CD14-positive monocyte (primary cell): ENCODE measurements around the gene PRKCA. TPM values are rescaled to one million over a fixed set of nuclear protein-coding genes. Genes with fewer than 3 reads are reported as not detected.

ENCODE experiments used
- DNase-seq, 3 donors: peaks; one replicate each; pipeline ENCODE4 v3.0.0-alpha.2; 2011 to 2022
- H2AFZ ChIP-seq: 2 replicates; pipeline ENCODE4 v1.6.0; 2012; ENCODE audit warnings: mild to moderate bottlenecking, low read depth, low read length, inconsistent platforms; ENCODE audit not compliant: insufficient read depth, poor library complexity, severe bottlenecking
- H3K27ac ChIP-seq, 2 donors: 1 replicate in 1 of 2; 2 replicates in 1 of 2; pipeline ENCODE4 v1.5.1; 2012 to 2013; ENCODE audit warnings: low read length in 2 of 2, control low read depth in 1 of 2, inconsistent platforms in 1 of 2, low read depth in 1 of 2, mild to moderate bottlenecking in 1 of 2
- H3K27me3 ChIP-seq, 2 donors: one replicate each; pipeline versions ENCODE4 v1.6.0 to v1.6.1; 2011 to 2013; ENCODE audit warnings: low read length in 2 of 2; ENCODE audit not compliant: control insufficient read depth in 2 of 2, insufficient read depth in 2 of 2
- H3K36me3 ChIP-seq, 2 donors: replicated peaks in 1 of 2; 1 replicate in 1 of 2; 2 replicates in 1 of 2; pipeline versions ENCODE4 v1.5.1 to v1.6.1; 2012 to 2013; ENCODE audit warnings: low read length in 2 of 2, control low read depth in 1 of 2, inconsistent platforms in 1 of 2, mild to moderate bottlenecking in 1 of 2; ENCODE audit not compliant: insufficient read depth in 2 of 2, control insufficient read depth in 1 of 2
- H3K4me1 ChIP-seq, 2 donors: 1 replicate in 1 of 2; 2 replicates in 1 of 2; pipeline versions ENCODE4 v1.5.1 to v1.6.1; 2012 to 2013; ENCODE audit warnings: low read length in 2 of 2, control low read depth in 1 of 2, inconsistent platforms in 1 of 2, mild to moderate bottlenecking in 1 of 2, moderate library complexity in 1 of 2; ENCODE audit not compliant: insufficient read depth in 2 of 2, control insufficient read depth in 1 of 2
- H3K4me2 ChIP-seq: replicated peaks from 2 replicates; pipeline ENCODE3; 2012; ENCODE audit warnings: low read length, moderate library complexity, mild to moderate bottlenecking; ENCODE audit not compliant: poor library complexity, severe bottlenecking; ENCODE audit errors: extremely low read depth
- H3K4me3 ChIP-seq, 3 experiments: fragments of 200-600 bp in 1 of 3; sonication (generic) in 1 of 3; replicated peaks in 1 of 3; 1 replicate in 2 of 3; 2 replicates in 1 of 3; pipeline ENCODE4 v1.5.1; 2011 to 2013; ENCODE audit warnings: low read length in 3 of 3, mild to moderate bottlenecking in 3 of 3, control low read depth in 2 of 3, low read depth in 2 of 3, inconsistent platforms in 1 of 3, moderate library complexity in 1 of 3
- H3K79me2 ChIP-seq: 2 replicates; pipeline ENCODE4 v1.6.0; 2012; ENCODE audit warnings: mild to moderate bottlenecking, control low read depth, inconsistent platforms, low read length, moderate library complexity; ENCODE audit not compliant: insufficient read depth
- H3K9ac ChIP-seq: 2 replicates; pipeline ENCODE4 v1.6.0; 2017; ENCODE audit warnings: low read length, mild to moderate bottlenecking; ENCODE audit not compliant: insufficient read depth, poor library complexity, severe bottlenecking
- H3K9me3 ChIP-seq, 2 donors: replicated peaks in 1 of 2; 1 replicate in 1 of 2; 2 replicates in 1 of 2; pipeline versions ENCODE4 v1.5.1 to v1.6.1; 2012 to 2013; ENCODE audit warnings: low read length in 2 of 2, control low read depth in 1 of 2; ENCODE audit not compliant: control insufficient read depth in 1 of 2, insufficient read depth in 1 of 2
- H4K20me1 ChIP-seq: 2 replicates; pipeline ENCODE4 v1.6.0; 2012; ENCODE audit warnings: mild to moderate bottlenecking, low read length, control low read depth, moderate library complexity; ENCODE audit not compliant: insufficient read depth
- H3K27ac Mint-ChIP-seq, 7 donors: one replicate each; pipeline ENCODE4 v1.8.0; 2020; ENCODE audit warnings: mild to moderate bottlenecking in 7 of 7, mixed read lengths in 7 of 7, moderate library complexity in 6 of 7, inconsistent platforms in 2 of 7
- H3K27me3 Mint-ChIP-seq, 3 donors: one replicate each; pipeline ENCODE4 v1.8.0; 2021 to 2022; ENCODE audit warnings: low read depth in 3 of 3, mild to moderate bottlenecking in 3 of 3, mixed read lengths in 3 of 3, moderate library complexity in 3 of 3, inconsistent platforms in 1 of 3
- H3K36me3 Mint-ChIP-seq, 2 donors: one replicate each; pipeline ENCODE4 v1.8.0; 2020; ENCODE audit warnings: mixed read lengths in 2 of 2, inconsistent platforms in 1 of 2, mild to moderate bottlenecking in 1 of 2
- H3K4me1 Mint-ChIP-seq: one replicate; pipeline ENCODE4 v1.8.0; 2020; ENCODE audit warnings: mild to moderate bottlenecking, mixed read lengths
- H3K4me3 Mint-ChIP-seq, 2 donors: one replicate each; pipeline ENCODE4 v1.8.0; 2020; ENCODE audit warnings: mild to moderate bottlenecking in 2 of 2, mixed read lengths in 2 of 2, moderate library complexity in 1 of 2
- H3K9me3 Mint-ChIP-seq, 7 donors: one replicate each; pipeline ENCODE4 v1.8.0; 2020 to 2022; ENCODE audit warnings: mixed read lengths in 7 of 7, mild to moderate bottlenecking in 6 of 7, moderate library complexity in 6 of 7, inconsistent platforms in 2 of 7
- WGBS: methylation state at CpG from one replicate; pipeline ENCODE4 v1.1.5; 2013; ENCODE audit warnings: missing lambda C conversion rate; ENCODE audit not compliant: insufficient coverage; 5-methylcytosine and 5-hydroxymethylcytosine counted together
- intact Hi-C, 2 donors: fragments of 100-400 bp; cut with micrococcal nuclease; formaldehyde crosslinking; loops; one replicate each; pipeline versions ENCODE4 v1.15.0 to v1.15.1; 2023
- polyA plus RNA-seq, 3 donors: library from polyadenylated mRNA; depleted of rRNA in 1 of 3; unstranded in 2 of 3; stranded (reverse) in 1 of 3; fragments of 300-500 nt in 2 of 3; fragments of >200 nt in 1 of 3; fragmentation: Illumina TruSeq in 2 of 3; gene quantifications; 1 replicate in 2 of 3; 2 replicates in 1 of 3; pipeline ENCODE4 v1.2.3, GENCODE V29; 2012 to 2021
- TF ChIP-seq, protein P1 (sequence below): fragments of 200-600 bp; IDR thresholded peaks from one replicate; pipeline ENCODE4 v1.8.0; 2022; ENCODE audit warnings: antibody characterized with exemption, mild to moderate bottlenecking

The PRKCA gene
- polyA plus RNA-seq, 3 donors: 0.22 to 7.1 (median 0.30) TPM

DNA sequence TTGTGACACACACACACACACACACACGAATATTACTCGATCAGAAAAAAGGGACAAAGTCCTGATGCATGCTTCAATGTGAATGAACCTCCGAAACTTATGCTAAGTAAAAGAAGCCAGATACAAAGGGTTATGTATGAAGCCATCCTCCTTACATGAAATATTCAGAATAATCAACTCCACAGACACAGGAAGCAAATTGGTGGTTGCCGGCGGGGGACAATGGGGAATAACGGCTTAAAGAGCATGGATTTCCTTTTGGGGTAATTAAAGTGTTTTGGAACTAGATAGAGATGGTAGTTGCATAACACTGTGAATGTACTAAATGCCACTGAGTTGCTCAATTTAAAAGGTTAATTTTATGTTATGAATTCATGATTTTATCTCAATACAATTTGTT is 524.4 kb downstream of the PRKCA start:
- Histone ChIP-seq H4K20me1 (no peaks in the 10 kb centered on the region), H3K4me3 (no peak overlapping the region), H3K9me3 (peaks cover 0 to 3% of the 10 kb centered on the region in 2 donors), H3K27ac (no peak overlapping the region), H3K4me2 (no peak overlapping the region), H3K27me3 (peaks cover 5 to 28% of the 10 kb centered on the region in 2 donors), H2AFZ (no peak overlapping the region), H3K79me2 (no peaks in the 10 kb centered on the region), H3K36me3 (no peaks in the 10 kb centered on the region), H3K9ac (no peak overlapping the region), H3K4me1 (no peaks in the 10 kb centered on the region)
- peaks cover 0 to 8% (median 2%) of the 10 kb centered on the region in 7 donors for H3K9me3 Mint-ChIP-seq
- H3K4me1 Mint-ChIP-seq: no peaks in the 10 kb centered on the region
- no peak overlapping the region for H3K27ac Mint-ChIP-seq
- no CpG with 5 or more reads among the region's 6 CpGs for WGBS
- intact Hi-C loops: no loop called here
- H3K4me3 Mint-ChIP-seq: no peak overlapping the region
- H3K36me3 Mint-ChIP-seq: no peaks in the 10 kb centered on the region
- H3K27me3 Mint-ChIP-seq: peaks cover 32 to 44% (median 35%) of the 10 kb centered on the region in 3 donors
- DNase-seq: no peak
- TF ChIP-seq, protein P1, sequence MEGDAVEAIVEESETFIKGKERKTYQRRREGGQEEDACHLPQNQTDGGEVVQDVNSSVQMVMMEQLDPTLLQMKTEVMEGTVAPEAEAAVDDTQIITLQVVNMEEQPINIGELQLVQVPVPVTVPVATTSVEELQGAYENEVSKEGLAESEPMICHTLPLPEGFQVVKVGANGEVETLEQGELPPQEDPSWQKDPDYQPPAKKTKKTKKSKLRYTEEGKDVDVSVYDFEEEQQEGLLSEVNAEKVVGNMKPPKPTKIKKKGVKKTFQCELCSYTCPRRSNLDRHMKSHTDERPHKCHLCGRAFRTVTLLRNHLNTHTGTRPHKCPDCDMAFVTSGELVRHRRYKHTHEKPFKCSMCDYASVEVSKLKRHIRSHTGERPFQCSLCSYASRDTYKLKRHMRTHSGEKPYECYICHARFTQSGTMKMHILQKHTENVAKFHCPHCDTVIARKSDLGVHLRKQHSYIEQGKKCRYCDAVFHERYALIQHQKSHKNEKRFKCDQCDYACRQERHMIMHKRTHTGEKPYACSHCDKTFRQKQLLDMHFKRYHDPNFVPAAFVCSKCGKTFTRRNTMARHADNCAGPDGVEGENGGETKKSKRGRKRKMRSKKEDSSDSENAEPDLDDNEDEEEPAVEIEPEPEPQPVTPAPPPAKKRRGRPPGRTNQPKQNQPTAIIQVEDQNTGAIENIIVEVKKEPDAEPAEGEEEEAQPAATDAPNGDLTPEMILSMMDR: no peak

DNA sequence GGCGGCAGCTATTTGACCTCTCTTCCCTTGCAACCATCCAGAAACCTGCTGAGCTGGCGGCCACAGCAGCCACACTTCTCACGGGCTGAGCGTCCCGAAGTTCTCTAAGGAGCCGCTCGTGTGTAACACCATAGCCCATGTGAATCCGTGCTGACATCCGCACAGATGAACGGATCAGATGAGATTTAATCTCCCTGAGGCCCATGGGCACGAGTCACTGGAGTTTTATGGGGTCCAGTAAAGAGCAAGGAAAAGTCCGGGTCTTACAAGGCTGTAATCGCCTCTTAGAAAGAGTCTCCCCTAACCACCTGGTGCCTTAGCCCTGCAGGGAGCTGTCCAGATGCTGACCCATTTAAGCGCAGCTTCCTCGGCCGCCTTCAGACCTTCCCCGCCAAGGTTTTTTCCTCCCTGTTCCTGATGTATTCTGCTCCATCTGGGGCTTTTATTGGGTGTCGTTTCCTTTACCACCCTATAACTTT is 527.0 kb downstream of the PRKCA start:
- TF ChIP-seq, protein P1: no peak
- WGBS: 14% methylated on average over 14 of the region's 18 CpGs
- H3K36me3 ChIP-seq: no peaks in the 10 kb centered on the region
- no peaks in the 10 kb centered on the region for H3K4me1 ChIP-seq
- H3K4me3 ChIP-seq: no peak overlapping the region
- peaks cover 0 to 3% of the 10 kb centered on the region in 2 donors for H3K9me3 ChIP-seq
- H3K27me3 ChIP-seq: peaks cover 5 to 38% of the 10 kb centered on the region in 2 donors
- Mint-ChIP-seq H3K27me3 (peaks cover 43 to 51% (median 50%) of the 10 kb centered on the region in 3 donors), H3K9me3 (peaks cover 0 to 8% (median 2%) of the 10 kb centered on the region in 7 donors), H3K27ac (peak overlapping the region in 1 of 7 donors; percentile 58), H3K36me3 (no peaks in the 10 kb centered on the region), H3K4me1 (no peaks in the 10 kb centered on the region), H3K4me3 (peak overlapping the region in 1 of 2 donors; percentile 19)
- no peak for DNase-seq
- H3K27ac ChIP-seq: no peak overlapping the region
- no peak overlapping the region for H3K4me2 ChIP-seq
- no peak overlapping the region for H3K9ac ChIP-seq
- intact Hi-C loops: no loop called here
- no peaks in the 10 kb centered on the region for H4K20me1 ChIP-seq
- H2AFZ ChIP-seq: no peak overlapping the region
- no peaks in the 10 kb centered on the region for H3K79me2 ChIP-seq
